ENCODE data around the gene RBM4. TPM values are rescaled to one million over a fixed set of nuclear protein-coding genes. Genes with fewer than 3 reads are reported as not detected.

The RBM4 gene
- total RNA-seq, 1 experiment from 2014 or later = 272 TPM

DNA sequence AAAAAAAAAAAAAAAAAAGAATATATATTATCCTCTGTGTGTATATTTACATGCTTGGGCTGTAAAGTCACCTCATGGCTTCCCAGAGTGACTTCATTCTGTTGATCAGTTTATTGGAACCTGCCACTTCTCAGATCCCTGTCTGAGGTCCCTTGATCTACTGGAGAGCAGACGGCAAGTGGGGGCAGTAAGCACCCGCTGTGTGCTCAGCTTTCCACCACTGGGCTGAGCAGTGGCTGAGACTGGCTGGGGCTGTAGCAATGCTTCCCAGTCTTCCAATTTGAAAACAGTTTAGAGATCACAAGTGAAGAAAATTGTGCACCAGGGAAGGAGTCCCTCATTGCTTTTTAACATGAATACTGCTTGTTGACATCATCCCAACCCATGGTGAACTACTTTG, 46.1 kb downstream of the RBM4 start:
- Histone ChIP-seq H2BK20ac (ENCODE audit: low read depth, low read length, poor library complexity, severe bottlenecking) (no peak overlapping the region), H3K27me3 (ENCODE audit: insufficient read depth, low read length) (no peaks in the 10 kb centered on the region), H3K9ac (ENCODE audit: extremely low read depth, insufficient read length, low read length) (no peak overlapping the region), H4K20me1 (ENCODE audit: control insufficient read depth, insufficient read depth, insufficient read length) (no peaks in the 10 kb centered on the region), H3K4me1 (ENCODE audit: insufficient read depth, low read length) (no peaks in the 10 kb centered on the region), H3K27ac (ENCODE audit: insufficient read length, low read depth, low read length) (no peak overlapping the region), H3K23me2 (ENCODE audit: insufficient read length, low read depth, low read length, poor library complexity, severe bottlenecking) (no peaks in the 10 kb centered on the region), H4K91ac (ENCODE audit: insufficient read length, low read depth, low read length) (no peak overlapping the region), H3K4ac (ENCODE audit: low read depth, low read length) (no peak overlapping the region), H3K79me1 (ENCODE audit: insufficient read depth, low read depth, low read length, poor library complexity, severe bottlenecking) (no peaks in the 10 kb centered on the region), H2AK5ac (ENCODE audit: insufficient read length, low read length) (no peak overlapping the region), H2BK120ac (ENCODE audit: low read depth, low read length, poor library complexity, severe bottlenecking) (no peak overlapping the region), H4K5ac (ENCODE audit: insufficient read length, low read depth, low read length) (no peak overlapping the region), H3K4me2 (ENCODE audit: insufficient read depth, insufficient read length, low read length) (no peak overlapping the region), H2AFZ (ENCODE audit: low read length) (no peak overlapping the region), H3K9me3 (ENCODE audit: control insufficient read depth, low read depth, low read length) (no peaks in the 10 kb centered on the region), H2BK15ac (ENCODE audit: low read depth, low read length) (no peak overlapping the region), H3T11ph (ENCODE audit: low read length) (no peak overlapping the region), H3K56ac (ENCODE audit: insufficient read length, low read depth, low read length) (no peak overlapping the region), H3K23ac (ENCODE audit: insufficient read length, low read depth, low read length) (no peak overlapping the region), H2BK5ac (ENCODE audit: insufficient read length, low read length) (no peak overlapping the region), H3K14ac (ENCODE audit: insufficient read depth, low read length) (no peak overlapping the region), H4K8ac (replicated peaks; ENCODE audit: insufficient read length, low read depth, low read length) (no peak overlapping the region), H3K79me2 (ENCODE audit: insufficient read depth, low read length) (no peaks in the 10 kb centered on the region), H2BK12ac (ENCODE audit: insufficient read length, low read depth, low read length) (no peak overlapping the region), H3K18ac (ENCODE audit: insufficient read length, low read depth, low read length) (no peak overlapping the region)
- no peak for DNase-seq
- WGBS (ENCODE audit: extremely low coverage, insufficient read length, low lambda C conversion rate) = no CpG with 5 or more reads among the region's 2 CpGs
- H3K27me3 Mint-ChIP-seq (ENCODE audit: low read depth) = no peaks in the 10 kb centered on the region; the same call in 1 of the 2 replicates
- H3K4me1 Mint-ChIP-seq = peaks cover 6% of the 10 kb centered on the region in 2 experiments
- TF ChIP-seq, protein P1, sequence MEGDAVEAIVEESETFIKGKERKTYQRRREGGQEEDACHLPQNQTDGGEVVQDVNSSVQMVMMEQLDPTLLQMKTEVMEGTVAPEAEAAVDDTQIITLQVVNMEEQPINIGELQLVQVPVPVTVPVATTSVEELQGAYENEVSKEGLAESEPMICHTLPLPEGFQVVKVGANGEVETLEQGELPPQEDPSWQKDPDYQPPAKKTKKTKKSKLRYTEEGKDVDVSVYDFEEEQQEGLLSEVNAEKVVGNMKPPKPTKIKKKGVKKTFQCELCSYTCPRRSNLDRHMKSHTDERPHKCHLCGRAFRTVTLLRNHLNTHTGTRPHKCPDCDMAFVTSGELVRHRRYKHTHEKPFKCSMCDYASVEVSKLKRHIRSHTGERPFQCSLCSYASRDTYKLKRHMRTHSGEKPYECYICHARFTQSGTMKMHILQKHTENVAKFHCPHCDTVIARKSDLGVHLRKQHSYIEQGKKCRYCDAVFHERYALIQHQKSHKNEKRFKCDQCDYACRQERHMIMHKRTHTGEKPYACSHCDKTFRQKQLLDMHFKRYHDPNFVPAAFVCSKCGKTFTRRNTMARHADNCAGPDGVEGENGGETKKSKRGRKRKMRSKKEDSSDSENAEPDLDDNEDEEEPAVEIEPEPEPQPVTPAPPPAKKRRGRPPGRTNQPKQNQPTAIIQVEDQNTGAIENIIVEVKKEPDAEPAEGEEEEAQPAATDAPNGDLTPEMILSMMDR (conservative IDR thresholded peaks at IDR 0.05) = no peak
- H3K36me3 Mint-ChIP-seq (ENCODE audit: insufficient read depth in 1 of 3, low read depth in 3 of 3) = peaks cover 13 to 57% (median 55%) of the 10 kb centered on the region in 3 experiments
- peak overlapping the region in 1 of 3 experiments; percentile 53; a peak in 2 of 7 replicates for H3K27ac Mint-ChIP-seq
- no peak overlapping the region for H3K4me3 Mint-ChIP-seq
- no peaks in the 10 kb centered on the region for H3K9me3 Mint-ChIP-seq
